HG02840 (cell line): ENCODE results near the gene DHRSX.
"Not testable (repeated sequence)": the region's sequence is repeated elsewhere in the genome, so short reads cannot be mapped to it uniquely, and the experiment has no call there.

Experiments used
- ATAC-seq: cut with Tn5 transposase; IDR thresholded peaks from one replicate; pipeline ENCODE4 v1.9.1; 2021; ENCODE audit warnings: mild to moderate bottlenecking, moderate library complexity, moderate number of reproducible peaks; ENCODE audit not compliant: unreplicated experiment, low FRiP score

The DHRSX gene

GRCh38 chrX:2330910-2331309 lies 169.9 kb downstream of the DHRSX start:
- no peak for ATAC-seq

GRCh38 chrX:2330487-2330886 lies 170.3 kb downstream of the DHRSX start:
- ATAC-seq, result no peak

GRCh38 chrX:2327423-2327822 lies 173.4 kb downstream of the DHRSX start:
- no peak for ATAC-seq

- no peak for ATAC-seq
Measured at GRCh38 chrX:2325076-2325784, 175.5 kb downstream of the DHRSX start.

- no peak for ATAC-seq
Measured at GRCh38 chrX:2324151-2324550, 176.6 kb downstream of the DHRSX start.

- no peak for ATAC-seq
Measured at GRCh38 chrX:2321411-2321810, 179.4 kb downstream of the DHRSX start.

- no peak for ATAC-seq
Measured at GRCh38 chrX:2320580-2321327, 180.0 kb downstream of the DHRSX start.

- ATAC-seq, result no peak
Measured at GRCh38 chrX:2320089-2320488, 180.7 kb downstream of the DHRSX start.

GRCh38 chrX:2318371-2318770 lies 182.4 kb downstream of the DHRSX start:
- no peak for ATAC-seq

GRCh38 chrX:2317527-2318055 lies 183.2 kb downstream of the DHRSX start:
- ATAC-seq, result no peak

GRCh38 chrX:2316534-2316933 lies 184.2 kb downstream of the DHRSX start:
- no peak for ATAC-seq

- ATAC-seq, result no peak
Measured at GRCh38 chrX:2315434-2315833, 185.3 kb downstream of the DHRSX start.

GRCh38 chrX:2314831-2315365 lies 185.9 kb downstream of the DHRSX start:
- no peak for ATAC-seq

- no peak for ATAC-seq
Measured at GRCh38 chrX:2313864-2314640, 186.7 kb downstream of the DHRSX start.

- ATAC-seq, result not testable (repeated sequence)
Measured at GRCh38 chrX:2312061-2312591, 188.7 kb downstream of the DHRSX start.

GRCh38 chrX:2311501-2311900 lies 189.3 kb downstream of the DHRSX start:
- ATAC-seq, result no peak

- no peak for ATAC-seq
Measured at GRCh38 chrX:2301901-2302300, 198.9 kb downstream of the DHRSX start.

- ATAC-seq, result no peak
Measured at GRCh38 chrX:2299871-2300270, 200.9 kb downstream of the DHRSX start.

- no peak for ATAC-seq
Measured at GRCh38 chrX:2286731-2287130, 214.0 kb downstream of the DHRSX start.

GRCh38 chrX:2284601-2285000 lies 216.2 kb downstream of the DHRSX start:
- ATAC-seq, result no peak
